Heart right ventricle (tissue), 16 donors: ENCODE measurements around the gene ADCY4. TPM values are rescaled to one million over a fixed set of nuclear protein-coding genes. Genes with fewer than 3 reads are reported as not detected.
A peak's percentile ranks its signal among the peaks of the same experiment; 100 is the strongest.

ENCODE experiments used
- ATAC-seq, 8 donors: fragments of 200-7000 bp; cut with Tn5 transposase; one replicate each; pipeline ENCODE4 v1.9.1; 2020; ENCODE audit warnings: mild to moderate bottlenecking in 8 of 8, moderate library complexity in 8 of 8, moderate number of reproducible peaks in 1 of 8
- DNase-seq, 2 donors: peaks; one replicate each; pipeline ENCODE4 v3.0.0-alpha.2; 2020
- H3K27ac ChIP-seq, 10 donors: fragments of 200-600 bp; sonication (generic) in 2 of 10; one replicate each; pipeline versions ENCODE4 v1.5.0 to v1.8.0; 2020 to 2022; ENCODE audit warnings: mild to moderate bottlenecking in 3 of 10
- H3K27me3 ChIP-seq, 7 donors: fragments of 200-600 bp; one replicate each; pipeline ENCODE4 v1.8.0; 2021 to 2022; ENCODE audit warnings: mild to moderate bottlenecking in 2 of 7
- H3K36me3 ChIP-seq, 9 donors: fragments of 200-600 bp; sonication (generic) in 1 of 9; one replicate each; pipeline versions ENCODE4 v1.5.0 to v1.8.0; 2020 to 2022; ENCODE audit warnings: mild to moderate bottlenecking in 2 of 9
- H3K4me1 ChIP-seq, 9 donors: fragments of 200-600 bp; sonication (generic) in 1 of 9; one replicate each; pipeline versions ENCODE4 v1.5.0 to v1.8.0; 2020 to 2022; ENCODE audit warnings: mild to moderate bottlenecking in 4 of 9
- H3K4me3 ChIP-seq, 10 donors: fragments of 200-600 bp; sonication (generic) in 2 of 10; one replicate each; pipeline versions ENCODE4 v1.5.0 to v1.8.0; 2020 to 2022; ENCODE audit warnings: mild to moderate bottlenecking in 7 of 10, moderate library complexity in 2 of 10
- H3K9me3 ChIP-seq, 11 donors: fragments of 200-600 bp in 10 of 11; sonication (generic) in 2 of 11; one replicate each; pipeline versions ENCODE4 v1.5.0 to v1.8.0; 2013 to 2022; ENCODE audit warnings: mild to moderate bottlenecking in 2 of 11, control low read depth in 1 of 11, moderate library complexity in 1 of 11
- CTCF ChIP-seq, 9 donors: fragments of 200-600 bp; sonication (generic) in 2 of 9; IDR thresholded peaks; one replicate each; pipeline versions ENCODE4 v1.5.0 to v1.8.0; 2021 to 2022; ENCODE audit warnings: antibody characterized with exemption in 9 of 9, mild to moderate bottlenecking in 5 of 9, moderate library complexity in 1 of 9
- WGBS, 2 donors: extraction: QIAGEN DNeasy Blood & Tissue Kit; methylation state at CpG; one replicate each; pipeline ENCODE4 v1.1.7; 2013; ENCODE audit warnings: inconsistent platforms in 1 of 2; 5-methylcytosine and 5-hydroxymethylcytosine counted together
- intact Hi-C, 10 donors: fragments of 100-400 bp; cut with DNase I; formaldehyde crosslinking; loops; one replicate each; pipeline versions ENCODE4 v1.11.1 to v1.14.2; 2022
- polyA plus RNA-seq, 2 donors: library from polyadenylated mRNA; stranded (reverse); fragments of 200-250 nt; gene quantifications; one replicate each; pipeline ENCODE4 v1.2.3, GENCODE V29; 2013
- total RNA-seq, 10 donors: library from RNA; stranded (reverse); fragmentation: NEBNext Ultra II Directional in 3 of 10; extraction: Animal tissue kit (Norgen Biotek cat#: 25700) in 3 of 10; gene quantifications; one replicate each; pipeline versions ENCODE4 v1.2.1 to v1.2.4, GENCODE V29; 2021 to 2023
- donor health status: Arrhythmogenic right ventricular cardiomyopathy.
- donor health status: ischemic (EF 13 %, LVEDD 7.1; RV severe dilation, severe dysfunction).
- donor health status: healthy with polysubstance abuse.
- donor health status: DM: no; HTN: yes; CAD: no.
- donor health status: DM: no; HTN: no; CAD: no.
- donor health status: ischemic (EF 25% LVEDD 6.9; RV normal size, moderate dysfunction).
- donor health status: ischemic (EF 25% LVEDD 5.7; RV mildly dilated, moderate dysfunction).
- donor health status: healthy.
- donor health status: DM: yes; HTN: yes; CAD: no.
- donor health status: Ischemic cardiomyopathy.
- donor health status: ischemic (EF 35%, LVEDD 5.7; RV mildly dilated, moderate dysfunction).
- donor health status: nonischemic (EF 11% LVEDD 7.7; RV severe dilation, severe dysfunction).
- donor health status: DM: yes; HTN: yes; CAD: no.
- donor health status: PGD.
- donor health status: ischemic (EF 29% LVEDD 5.4; RV normal size, mild dysfunction).
- donor health status: nonischemic (EF 23%, LVEDD 6.1; RV moderate dilation, normal function).

The ADCY4 gene
- total and polyA plus RNA-seq, 12 donors = 17.4 to 104 (median 23.4) TPM

DNA sequence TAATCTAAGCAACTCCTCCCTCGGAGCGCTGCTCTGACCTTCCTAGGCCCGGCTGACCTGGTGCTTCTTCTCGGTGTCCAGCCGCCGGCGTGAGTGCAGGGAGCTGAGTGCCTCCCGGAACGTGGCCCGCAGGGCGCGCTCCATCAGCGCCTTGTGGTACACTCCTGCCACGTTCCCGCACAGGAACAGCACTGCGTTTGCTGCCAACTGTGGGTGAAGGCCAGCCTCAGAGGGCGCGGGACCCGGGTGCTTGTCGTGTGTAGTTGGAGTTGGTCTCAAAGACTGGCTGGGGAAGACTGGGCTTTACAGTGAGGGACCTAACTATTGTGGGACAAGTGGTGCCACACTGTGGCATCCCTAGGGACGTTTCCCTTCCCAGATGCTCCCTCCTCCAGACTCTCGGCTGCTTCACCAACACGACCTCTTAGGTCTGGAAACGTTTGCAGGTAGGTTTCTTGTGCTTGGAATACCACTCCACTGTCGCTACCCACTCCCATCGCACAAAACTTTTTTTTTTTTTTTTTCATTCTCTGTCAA, 3.1 kb downstream of the ADCY4 start:
- peaks cover 0 to 35% (median 24%) of the 10 kb centered on the region in 7 donors for H3K27me3 ChIP-seq
- ATAC-seq (no peak), DNase-seq (no peak)
- intact Hi-C loops = loop anchor here (2.0 to 5.0 kb wide), 7 partner anchors 81 to 346 kb away; partner anchors contain the start of genes CBLN3 (in 1 of the 10) and KHNYN (in 1 of the 10)
- peak overlapping the region in 1 of 10 donors; percentile 66 for H3K27ac ChIP-seq
- H3K4me3 ChIP-seq = peak overlapping the region in 4 of 10 donors; percentile 63 to 88 (median 69)
- no peak for TF ChIP-seq CTCF (IDR thresholded peaks at IDR 0.05)
- no peaks in the 10 kb centered on the region for H3K9me3 ChIP-seq
- WGBS, 2 donors = 66 to 67% methylated on average over 26 of the region's 26 CpGs
- peaks cover 6 to 98% (median 37%) of the 10 kb centered on the region in 9 donors for H3K4me1 ChIP-seq
- H3K36me3 ChIP-seq = peaks cover 0 to 48% (median 0%) of the 10 kb centered on the region in 9 donors

- peaks cover 0 to 33% (median 24%) of the 10 kb centered on the region in 7 donors for H3K27me3 ChIP-seq
- no peak for TF ChIP-seq CTCF (IDR thresholded peaks at IDR 0.05)
- no peak for ATAC-seq
- intact Hi-C loops = loop anchor here in 5 of 10 donors (5.0 kb wide), 4 partner anchors 81 to 346 kb away; partner anchors contain the start of genes CBLN3 (in 1 of the 5) and KHNYN (in 1 of the 5)
- no peak overlapping the region for H3K4me3 ChIP-seq
- H3K27ac ChIP-seq = peak overlapping the region in 1 of 10 donors; percentile 66
- no peak for DNase-seq
- no peaks in the 10 kb centered on the region for H3K9me3 ChIP-seq
- WGBS, 2 donors = 91% methylated on average over 10 of the region's 10 CpGs
- H3K4me1 ChIP-seq = peaks cover 6 to 96% (median 36%) of the 10 kb centered on the region in 9 donors
- H3K36me3 ChIP-seq = peaks cover 0 to 49% (median 0%) of the 10 kb centered on the region in 9 donors
Measured at GRCh38 chr14:24330973-24331674, 3.7 kb downstream of the ADCY4 start.

DNA sequence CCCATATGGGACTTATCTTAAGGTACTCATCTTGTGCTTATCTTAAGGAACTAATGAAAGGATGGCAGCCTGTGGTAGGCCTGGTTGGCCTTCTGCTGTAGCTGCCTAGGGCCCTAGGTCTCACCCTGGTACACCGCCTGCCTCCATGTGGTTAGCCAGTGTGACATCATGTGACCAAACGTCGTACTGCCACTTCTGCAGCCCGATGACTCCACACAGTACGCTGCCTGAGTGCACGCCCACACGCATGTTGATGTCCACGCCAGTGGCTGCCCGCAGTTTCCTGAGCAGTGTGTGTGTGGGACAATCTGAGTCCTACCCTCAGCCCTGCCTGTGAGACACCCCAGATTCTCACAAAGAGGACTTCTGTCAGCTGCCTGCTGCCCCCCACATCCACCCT, 5.1 kb downstream of the ADCY4 start:
- no peak for TF ChIP-seq CTCF (IDR thresholded peaks at IDR 0.05)
- 75 to 82% methylated on average over 9 of the region's 9 CpGs for WGBS, 2 donors
- Histone ChIP-seq H3K9me3 (no peaks in the 10 kb centered on the region), H3K36me3 (peaks cover 0 to 62% (median 0%) of the 10 kb centered on the region in 9 donors), H3K27me3 (peaks cover 0 to 19% (median 13%) of the 10 kb centered on the region in 7 donors), H3K27ac (peak overlapping the region in 1 of 10 donors; percentile 79), H3K4me1 (peaks cover 6 to 83% (median 29%) of the 10 kb centered on the region in 9 donors), H3K4me3 (no peak overlapping the region)
- ATAC-seq (peak in 3 of 8 donors; percentile 4 to 16 (median 12)), DNase-seq (peak in 1 of 2 donors; percentile 50)
- intact Hi-C loops = loop anchor here in 5 of 10 donors (5.0 kb wide), 4 partner anchors 83 to 348 kb away; partner anchors contain the start of genes CBLN3 (in 1 of the 5) and KHNYN (in 1 of the 5)

DNA sequence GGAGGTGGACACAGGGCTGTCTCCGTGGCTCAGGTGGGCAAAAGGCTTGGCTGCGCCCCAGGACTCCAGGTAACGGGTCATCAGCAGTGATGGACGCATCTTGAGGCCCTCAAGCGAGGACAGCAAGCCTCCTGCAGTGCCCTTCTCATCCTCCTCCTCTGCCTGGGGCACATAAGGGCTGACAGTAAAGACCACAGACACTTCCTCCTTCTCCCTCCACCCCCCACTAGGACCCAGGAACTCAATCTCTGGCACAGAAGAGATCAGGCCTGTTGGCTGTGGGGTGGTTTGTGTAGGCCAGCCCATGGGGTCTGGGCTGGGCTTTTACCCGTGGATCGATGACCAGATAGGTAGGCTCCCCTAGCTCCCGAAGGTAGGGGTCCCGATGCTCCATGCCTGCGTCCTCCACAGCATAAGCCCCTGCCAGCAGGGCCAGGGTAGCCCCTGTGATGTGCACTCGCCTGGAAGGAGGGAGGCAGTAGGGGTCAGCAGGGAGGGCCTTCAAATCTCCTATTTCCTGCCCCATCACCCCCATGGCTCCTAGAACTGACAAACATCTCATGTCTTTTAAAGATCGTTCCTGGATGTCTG, 5.7 kb downstream of the ADCY4 start:
- peaks cover 4 to 77% (median 23%) of the 10 kb centered on the region in 9 donors for H3K4me1 ChIP-seq
- DNase-seq (no peak), ATAC-seq (no peak)
- TF ChIP-seq CTCF (IDR thresholded peaks at IDR 0.05) = no peak
- no peak overlapping the region for H3K4me3 ChIP-seq
- no peaks in the 10 kb centered on the region for H3K9me3 ChIP-seq
- peaks cover 0 to 68% (median 0%) of the 10 kb centered on the region in 9 donors for H3K36me3 ChIP-seq
- 87 to 93% methylated on average over 12 of the region's 12 CpGs for WGBS, 2 donors
- peak overlapping the region in 1 of 10 donors; percentile 79 for H3K27ac ChIP-seq
- peaks cover 0 to 15% (median 7%) of the 10 kb centered on the region in 7 donors for H3K27me3 ChIP-seq
- intact Hi-C loops = no loop called here
